K562 (cell line): Measurements from ENCODE around the gene LAMTOR4. TPM values are rescaled to one million over a fixed set of nuclear protein-coding genes. Genes with fewer than 3 reads are reported as not detected.

ENCODE experiments used
- ATF4 ChIP-seq: fragments of 450-650 bp; formaldehyde crosslinking; IDR thresholded peaks from 2 replicates; pipeline ENCODE4 v1.4.0; 2022; ENCODE audit warnings: mild to moderate bottlenecking, moderate library complexity
- CTBP1 ChIP-seq: fragments of 450-650 bp; IDR thresholded peaks from 2 replicates; pipeline ENCODE4 v1.6.1; 2016; ENCODE audit warnings: borderline replicate concordance
- E2F6 ChIP-seq, 2 experiments: IDR thresholded peaks; 2 replicates each; pipeline ENCODE4 v1.6.1; 2011; ENCODE audit warnings: borderline replicate concordance in 1 of 2, control low read depth in 1 of 2, low read depth in 1 of 2, low read length in 1 of 2, mild to moderate bottlenecking in 1 of 2, mixed read lengths in 1 of 2, moderate library complexity in 1 of 2; ENCODE audit not compliant: insufficient read depth in 1 of 2, insufficient read length in 1 of 2, poor library complexity in 1 of 2, severe bottlenecking in 1 of 2; ENCODE audit errors: extremely low read depth in 1 of 2
- ETV1 ChIP-seq: fragments of 450-650 bp; conservative IDR thresholded peaks from 2 replicates; pipeline ENCODE4 v1.6.1; 2016; ENCODE audit warnings: missing genetic modification characterization, control low read depth, low read depth, missing compliant biosample characterization
- ETV5 ChIP-seq: sonication (generic); formaldehyde crosslinking; IDR thresholded peaks from 2 replicates; pipeline ENCODE4 v1.4.0; 2020; ENCODE audit warnings: low read depth, mild to moderate bottlenecking, missing genetic modification reagents
- GTF2A2 ChIP-seq: IDR thresholded peaks from 2 replicates; pipeline ENCODE4 v1.6.1; 2016; ENCODE audit warnings: mild to moderate bottlenecking, missing genetic modification characterization, missing compliant biosample characterization
- GTF2B ChIP-seq: IDR thresholded peaks from 2 replicates; pipeline ENCODE4 v1.6.1; 2011; ENCODE audit not compliant: insufficient read length; ENCODE audit errors: extremely low read depth
- HNRNPL ChIP-seq: fragments of 200-400 bp; formaldehyde crosslinking; IDR thresholded peaks from 2 replicates; pipeline ENCODE4 v1.6.1; 2017; ENCODE audit warnings: low read depth, mild to moderate bottlenecking, low read length
- KAT2B ChIP-seq: IDR thresholded peaks from one replicate; pipeline ENCODE4 v1.6.1; 2012; ENCODE audit warnings: low read depth, mild to moderate bottlenecking, control low read depth, inconsistent platforms, low read length, moderate library complexity
- KLF10 ChIP-seq: fragments of 250-450 bp; sonication (Bioruptor Pico); IDR thresholded peaks from 2 replicates; pipeline ENCODE4 v1.6.1; 2021; ENCODE audit warnings: matching md5 sums
- MCM5 ChIP-seq: fragments of 450-650 bp; IDR thresholded peaks from 2 replicates; pipeline ENCODE4 v1.6.1; 2016; ENCODE audit warnings: low read depth
- NBN ChIP-seq: fragments of 450-650 bp; IDR thresholded peaks from 2 replicates; pipeline ENCODE4 v1.6.1; 2016; ENCODE audit warnings: low read depth, mild to moderate bottlenecking
- PCBP1 ChIP-seq: fragments of 200-400 bp; formaldehyde crosslinking; IDR thresholded peaks from 2 replicates; pipeline ENCODE4 v1.6.1; 2018; ENCODE audit warnings: mild to moderate bottlenecking, low read depth, low read length; ENCODE audit not compliant: poor library complexity, severe bottlenecking
- POLR2AphosphoS5 ChIP-seq: IDR thresholded peaks from 2 replicates; pipeline ENCODE4 v1.6.1; 2011; ENCODE audit warnings: mild to moderate bottlenecking, low read depth, low read length, moderate library complexity; ENCODE audit not compliant: control insufficient read depth, insufficient read depth
- RBBP5 ChIP-seq: fragments of 200-600 bp; sonication (generic); IDR thresholded peaks from 2 replicates; pipeline ENCODE4 v1.6.1; 2012; ENCODE audit warnings: borderline replicate concordance, mild to moderate bottlenecking, low read length, control low read depth, inconsistent platforms; ENCODE audit not compliant: insufficient read depth, poor library complexity, severe bottlenecking
- SMAD2 ChIP-seq: fragments of 150-350 bp; IDR thresholded peaks from 2 replicates; pipeline ENCODE4 v1.6.1; 2014; ENCODE audit warnings: low read depth, mild to moderate bottlenecking, low read length
- SNRNP70 ChIP-seq: fragments of 200-400 bp; formaldehyde crosslinking; optimal IDR thresholded peaks from 2 replicates; pipeline ENCODE3; 2017; ENCODE audit warnings: low read depth, low read length
- TCF7 ChIP-seq: sonication (generic); IDR thresholded peaks from 2 replicates; pipeline ENCODE4 v1.6.1; 2016; ENCODE audit warnings: antibody characterized with exemption, borderline replicate concordance
- ZBTB8A ChIP-seq: fragments of 450-650 bp; IDR thresholded peaks from 2 replicates; pipeline ENCODE4 v1.6.1; 2018; ENCODE audit warnings: mild to moderate bottlenecking, moderate library complexity; ENCODE audit not compliant: partially characterized antibody
- ZC3H4 ChIP-seq: sonication (generic); formaldehyde crosslinking; IDR thresholded peaks from 2 replicates; pipeline ENCODE4 v1.9.0; 2021; ENCODE audit warnings: missing genetic modification reagents, borderline replicate concordance
- ZNF184 ChIP-seq: sonication (generic); formaldehyde crosslinking; IDR thresholded peaks from 2 replicates; pipeline ENCODE4 v1.5.0; 2020; ENCODE audit warnings: missing genetic modification reagents
- ZNF24 ChIP-seq: fragments of 450-650 bp; IDR thresholded peaks from 2 replicates; pipeline ENCODE4 v1.6.1; 2016
- ZNF3 ChIP-seq: fragments of 250-450 bp; sonication (Bioruptor Pico); IDR thresholded peaks from 2 replicates; pipeline ENCODE4 v1.5.0; 2021; ENCODE audit warnings: mild to moderate bottlenecking, moderate library complexity
- ZNF717 ChIP-seq: fragments of 250-450 bp; sonication (Bioruptor Pico); IDR thresholded peaks from 2 replicates; pipeline ENCODE4 v1.5.0; 2021
- ZNF780A ChIP-seq: fragments of 250-450 bp; sonication (Bioruptor Pico); IDR thresholded peaks from 2 replicates; pipeline ENCODE4 v1.5.0; 2021; ENCODE audit warnings: mild to moderate bottlenecking
- polyA plus RNA-seq, 8 experiments: library from polyadenylated mRNA; depleted of rRNA in 4 of 8; stranded (reverse) in 5 of 8; unstranded in 3 of 8; fragments of >200 nt; fragmentation: Nextera tagmentation in 2 of 8; fragmentation: Illumina TruSeq in 1 of 8; extraction: Ambion mirVana in 2 of 8; extraction: Trizol in 1 of 8; gene quantifications; 2 replicates each; pipeline versions ENCODE4 v1.2.1 to v1.2.3, GENCODE V29; 2011 to 2014; ENCODE audit warnings: inconsistent platforms in 1 of 8, missing spikeins in 1 of 8
- total RNA-seq, 7 experiments: library from RNA; depleted of rRNA in 6 of 7; stranded (reverse); fragments of >200 nt in 6 of 7; fragmentation: Illumina TruSeq in 2 of 7; extraction: Trizol in 2 of 7; gene quantifications; 2 replicates each; pipeline versions ENCODE4 v1.2.1 to v1.2.3, GENCODE V29; 2011 to 2021; ENCODE audit warnings: low replicate concordance in 1 of 7
- TF ChIP-seq, protein P1 (sequence below), 2 experiments: IDR thresholded peaks; 2 replicates each; pipeline ENCODE4 v1.6.1; 2012; ENCODE audit warnings: improper control_type of control experiment in 2 of 2, low read depth in 2 of 2, low read length in 2 of 2, borderline replicate concordance in 1 of 2

LAMTOR4 gene
- total and polyA plus RNA-seq, 9 of the 15 experiments (the other 6 are each of a cell fraction or from before 2014, with no cell fraction given) = 79.6 to 314 (median 195) TPM

GRCh38 chr7:100167912-100168323 lies 19.2 kb downstream of the LAMTOR4 start (continued):
- TF ChIP-seq ATF4 (no peak), SMAD2 (no peak), ZNF184 (CRISPR knock-in tag) (no peak), ZNF780A (CRISPR knock-in tag) (no peak), POLR2AphosphoS5 (no peak), HNRNPL (no peak), ZNF717 (no peak), KLF10 (CRISPR knock-in tag) (no peak), ZNF24 (no peak), GTF2A2 (no peak), ZBTB8A (no peak), ZC3H4 (CRISPR knock-in tag) (no peak), TCF7 (no peak), GTF2B (no peak), MCM5 (no peak), ZNF3 (no peak), E2F6 (IDR thresholded peaks at IDR 0.05; ENCODE audit: borderline replicate concordance in 1 of 2, extremely low read depth in 1 of 2, insufficient read depth in 1 of 2, insufficient read length in 1 of 2, low read depth in 1 of 2, low read length in 1 of 2, poor library complexity in 1 of 2, severe bottlenecking in 1 of 2) (no peak), CTBP1 (peak; percentile 84; the same call in 1 of the 2 replicates), RBBP5 (peak; percentile 28), NBN (peak; percentile 99), ETV1 (tag) (no peak), SNRNP70 (no peak), ETV5 (CRISPR knock-in tag) (no peak), KAT2B (no peak), PCBP1 (no peak)
- TF ChIP-seq, protein P1, sequence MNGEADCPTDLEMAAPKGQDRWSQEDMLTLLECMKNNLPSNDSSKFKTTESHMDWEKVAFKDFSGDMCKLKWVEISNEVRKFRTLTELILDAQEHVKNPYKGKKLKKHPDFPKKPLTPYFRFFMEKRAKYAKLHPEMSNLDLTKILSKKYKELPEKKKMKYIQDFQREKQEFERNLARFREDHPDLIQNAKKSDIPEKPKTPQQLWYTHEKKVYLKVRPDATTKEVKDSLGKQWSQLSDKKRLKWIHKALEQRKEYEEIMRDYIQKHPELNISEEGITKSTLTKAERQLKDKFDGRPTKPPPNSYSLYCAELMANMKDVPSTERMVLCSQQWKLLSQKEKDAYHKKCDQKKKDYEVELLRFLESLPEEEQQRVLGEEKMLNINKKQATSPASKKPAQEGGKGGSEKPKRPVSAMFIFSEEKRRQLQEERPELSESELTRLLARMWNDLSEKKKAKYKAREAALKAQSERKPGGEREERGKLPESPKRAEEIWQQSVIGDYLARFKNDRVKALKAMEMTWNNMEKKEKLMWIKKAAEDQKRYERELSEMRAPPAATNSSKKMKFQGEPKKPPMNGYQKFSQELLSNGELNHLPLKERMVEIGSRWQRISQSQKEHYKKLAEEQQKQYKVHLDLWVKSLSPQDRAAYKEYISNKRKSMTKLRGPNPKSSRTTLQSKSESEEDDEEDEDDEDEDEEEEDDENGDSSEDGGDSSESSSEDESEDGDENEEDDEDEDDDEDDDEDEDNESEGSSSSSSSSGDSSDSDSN (IDR thresholded peaks at IDR 0.05; ENCODE audit: borderline replicate concordance in 1 of 2, low read depth in 2 of 2, low read length in 2 of 2) = no peak
